VCaP (cell line): ENCODE measurements around the gene TBX15.

ENCODE experiments used
- H3K27ac ChIP-seq: fragments of 450-650 bp; 2 replicates; pipeline ENCODE4 v1.5.1; 2017
- CTCF ChIP-seq: fragments of 450-650 bp; conservative IDR thresholded peaks from 2 replicates; pipeline ENCODE4 v1.5.1; 2017; ENCODE audit warnings: mild to moderate bottlenecking, moderate library complexity

The TBX15 gene

GRCh38 chr1:118949315-118949714, 38.8 kb downstream of the TBX15 start:
- TF ChIP-seq CTCF, result no peak
- no peak overlapping the region for H3K27ac ChIP-seq

GRCh38 chr1:118948846-118949245, 39.3 kb downstream of the TBX15 start:
- H3K27ac ChIP-seq, result no peak overlapping the region
- TF ChIP-seq CTCF, result no peak

GRCh38 chr1:118948351-118948750, 39.8 kb downstream of the TBX15 start:
- no peak overlapping the region for H3K27ac ChIP-seq
- no peak for TF ChIP-seq CTCF

GRCh38 chr1:118947790-118948189, 40.4 kb downstream of the TBX15 start:
- no peak overlapping the region for H3K27ac ChIP-seq

GRCh38 chr1:118947003-118947765, 41.0 kb downstream of the TBX15 start:
- no peak for TF ChIP-seq CTCF
- no peak overlapping the region for H3K27ac ChIP-seq

More at GRCh38 chr1:118947790-118948189, 40.4 kb downstream of the TBX15 start:
- TF ChIP-seq CTCF, result no peak

GRCh38 chr1:118945489-118945888, 42.7 kb downstream of the TBX15 start:
- no peak overlapping the region for H3K27ac ChIP-seq
- TF ChIP-seq CTCF, result no peak

- no peak for TF ChIP-seq CTCF
- H3K27ac ChIP-seq, result no peak overlapping the region
Measured at GRCh38 chr1:118944546-118944945, 43.6 kb downstream of the TBX15 start.
